Lower leg skin (tissue), 3 donors: ENCODE data around the gene LTC4S.

ENCODE experiments used
- POLR2A ChIP-seq, 2 donors: fragments of 450-650 bp; IDR thresholded peaks; one replicate each; pipeline ENCODE4 v1.6.1; 2016 to 2017; ENCODE audit warnings: antibody characterized with exemption in 2 of 2, mild to moderate bottlenecking in 1 of 2, moderate library complexity in 1 of 2
- TF ChIP-seq, protein P1 (sequence below), 3 donors: fragments of 450-650 bp; IDR thresholded peaks; one replicate each; pipeline ENCODE4 v1.5.1; 2016; ENCODE audit warnings: antibody characterized with exemption in 3 of 3, mild to moderate bottlenecking in 3 of 3, moderate library complexity in 2 of 3

DNA sequence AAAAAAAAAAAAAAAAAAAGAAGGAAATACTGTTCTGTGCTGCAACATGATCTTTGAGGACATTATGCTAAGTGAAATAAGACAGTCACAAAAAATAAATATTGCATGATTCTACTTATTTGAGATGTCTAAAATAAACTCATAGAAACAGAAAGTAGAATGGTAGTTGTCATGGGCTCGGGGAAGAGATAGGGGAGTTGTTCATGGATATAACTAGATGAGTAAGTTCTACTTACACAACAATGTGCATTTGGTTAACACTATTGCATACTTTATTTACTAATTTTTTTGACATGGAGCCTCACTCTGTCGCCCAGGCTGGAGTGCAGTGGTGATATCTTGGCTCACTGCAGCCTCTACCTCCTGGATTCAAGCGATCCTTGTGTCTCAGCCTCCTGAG, 46.0 kb upstream of the LTC4S start:
- TF ChIP-seq, protein P1, sequence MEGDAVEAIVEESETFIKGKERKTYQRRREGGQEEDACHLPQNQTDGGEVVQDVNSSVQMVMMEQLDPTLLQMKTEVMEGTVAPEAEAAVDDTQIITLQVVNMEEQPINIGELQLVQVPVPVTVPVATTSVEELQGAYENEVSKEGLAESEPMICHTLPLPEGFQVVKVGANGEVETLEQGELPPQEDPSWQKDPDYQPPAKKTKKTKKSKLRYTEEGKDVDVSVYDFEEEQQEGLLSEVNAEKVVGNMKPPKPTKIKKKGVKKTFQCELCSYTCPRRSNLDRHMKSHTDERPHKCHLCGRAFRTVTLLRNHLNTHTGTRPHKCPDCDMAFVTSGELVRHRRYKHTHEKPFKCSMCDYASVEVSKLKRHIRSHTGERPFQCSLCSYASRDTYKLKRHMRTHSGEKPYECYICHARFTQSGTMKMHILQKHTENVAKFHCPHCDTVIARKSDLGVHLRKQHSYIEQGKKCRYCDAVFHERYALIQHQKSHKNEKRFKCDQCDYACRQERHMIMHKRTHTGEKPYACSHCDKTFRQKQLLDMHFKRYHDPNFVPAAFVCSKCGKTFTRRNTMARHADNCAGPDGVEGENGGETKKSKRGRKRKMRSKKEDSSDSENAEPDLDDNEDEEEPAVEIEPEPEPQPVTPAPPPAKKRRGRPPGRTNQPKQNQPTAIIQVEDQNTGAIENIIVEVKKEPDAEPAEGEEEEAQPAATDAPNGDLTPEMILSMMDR (IDR thresholded peaks at IDR 0.05) = no peak
- TF ChIP-seq POLR2A (IDR thresholded peaks at IDR 0.05) = no peak
